SKM-1 treated with dmso at 0.1 percent for 144 hours (cell line): Measurements from ENCODE around the gene C9orf152.

Experiments
- DNase-seq: peaks from one replicate; lab custom pipeline; 2025; ENCODE audit not compliant: unreplicated experiment; lab: John Stamatoyannopoulos, UW

Gene C9orf152

GRCh38 chr9:110183208-110184145 is 24.5 kb downstream of the C9orf152 start:
- peak; percentile 42 for DNase-seq

GRCh38 chr9:110180511-110181434 is 27.2 kb downstream of the C9orf152 start:
- no peak for DNase-seq

- no peak for DNase-seq
These were observed 28.2 kb downstream of the C9orf152 start for GRCh38 chr9:110179734-110180133.

GRCh38 chr9:110178281-110178680 is 29.7 kb downstream of the C9orf152 start:
- DNase-seq: no peak

- DNase-seq: no peak
These were observed 32.5 kb downstream of the C9orf152 start for GRCh38 chr9:110175275-110175968.

GRCh38 chr9:110173322-110173642 is 34.7 kb downstream of the C9orf152 start:
- DNase-seq: no peak

- no peak for DNase-seq
These were observed 37.4 kb downstream of the C9orf152 start for GRCh38 chr9:110170357-110171257.

GRCh38 chr9:110168486-110168885 is 39.5 kb downstream of the C9orf152 start:
- DNase-seq: no peak

GRCh38 chr9:110161940-110162339 is 46.0 kb downstream of the C9orf152 start:
- DNase-seq: no peak

- no peak for DNase-seq
These were observed 47.3 kb downstream of the C9orf152 start for GRCh38 chr9:110160685-110161084.

GRCh38 chr9:110160123-110160522 is 47.8 kb downstream of the C9orf152 start:
- no peak for DNase-seq

GRCh38 chr9:110157823-110158664 is 49.9 kb downstream of the C9orf152 start:
- no peak for DNase-seq

GRCh38 chr9:110156902-110157301 is 51.1 kb downstream of the C9orf152 start:
- peak; percentile 51 for DNase-seq

- DNase-seq: no peak
These were observed 51.5 kb downstream of the C9orf152 start for GRCh38 chr9:110156416-110156815.

- no peak for DNase-seq
These were observed 52.2 kb downstream of the C9orf152 start for GRCh38 chr9:110155751-110156150.

GRCh38 chr9:110153431-110153830 is 54.5 kb downstream of the C9orf152 start:
- no peak for DNase-seq

- DNase-seq: peak; percentile 18
These were observed 55.1 kb downstream of the C9orf152 start for GRCh38 chr9:110152704-110153374.
